Skeletal muscle tissue (tissue), 4 donors: Measurements from ENCODE around the gene IL6R. TPM values are rescaled to one million over a fixed set of nuclear protein-coding genes. Genes with fewer than 3 reads are reported as not detected.
A peak's percentile ranks its signal among the peaks of the same experiment; 100 is the strongest.

ENCODE experiments used
- H3K27ac ChIP-seq: one replicate; pipeline ENCODE4 v1.7.0; 2013; ENCODE audit warnings: mild to moderate bottlenecking, low read depth, low read length, inconsistent platforms
- H3K27me3 ChIP-seq, 3 donors: one replicate each; pipeline ENCODE4 v1.7.0; 2013; ENCODE audit warnings: low read length in 3 of 3; ENCODE audit not compliant: control insufficient read depth in 3 of 3, insufficient read depth in 3 of 3
- H3K36me3 ChIP-seq, 3 donors: one replicate each; pipeline ENCODE4 v1.7.0; 2013; ENCODE audit warnings: low read length in 3 of 3; ENCODE audit not compliant: control insufficient read depth in 3 of 3, insufficient read depth in 3 of 3
- H3K4me1 ChIP-seq, 3 donors: one replicate each; pipeline ENCODE4 v1.7.0; 2013; ENCODE audit warnings: low read length in 3 of 3, mild to moderate bottlenecking in 3 of 3; ENCODE audit not compliant: control insufficient read depth in 3 of 3, insufficient read depth in 3 of 3
- H3K4me3 ChIP-seq, 3 donors: one replicate each; pipeline ENCODE4 v1.7.0; 2013; ENCODE audit warnings: low read length in 3 of 3
- H3K9ac ChIP-seq, 3 donors: one replicate each; pipeline ENCODE4 v1.7.0; 2013; ENCODE audit warnings: low read length in 3 of 3, mild to moderate bottlenecking in 3 of 3, moderate library complexity in 2 of 3, low read depth in 1 of 3
- H3K9me3 ChIP-seq, 3 donors: one replicate each; pipeline ENCODE4 v1.7.0; 2013; ENCODE audit warnings: low read length in 3 of 3; ENCODE audit not compliant: control insufficient read depth in 3 of 3
- total RNA-seq: library from RNA; depleted of rRNA; stranded (reverse); fragments of >200 nt; gene quantifications from one replicate; pipeline ENCODE4 v1.2.3, GENCODE V29; 2014
- donor health status: Osteomylitis.

Gene IL6R
- total RNA-seq, 1 donor from 2014 or later: 5.2 TPM

DNA sequence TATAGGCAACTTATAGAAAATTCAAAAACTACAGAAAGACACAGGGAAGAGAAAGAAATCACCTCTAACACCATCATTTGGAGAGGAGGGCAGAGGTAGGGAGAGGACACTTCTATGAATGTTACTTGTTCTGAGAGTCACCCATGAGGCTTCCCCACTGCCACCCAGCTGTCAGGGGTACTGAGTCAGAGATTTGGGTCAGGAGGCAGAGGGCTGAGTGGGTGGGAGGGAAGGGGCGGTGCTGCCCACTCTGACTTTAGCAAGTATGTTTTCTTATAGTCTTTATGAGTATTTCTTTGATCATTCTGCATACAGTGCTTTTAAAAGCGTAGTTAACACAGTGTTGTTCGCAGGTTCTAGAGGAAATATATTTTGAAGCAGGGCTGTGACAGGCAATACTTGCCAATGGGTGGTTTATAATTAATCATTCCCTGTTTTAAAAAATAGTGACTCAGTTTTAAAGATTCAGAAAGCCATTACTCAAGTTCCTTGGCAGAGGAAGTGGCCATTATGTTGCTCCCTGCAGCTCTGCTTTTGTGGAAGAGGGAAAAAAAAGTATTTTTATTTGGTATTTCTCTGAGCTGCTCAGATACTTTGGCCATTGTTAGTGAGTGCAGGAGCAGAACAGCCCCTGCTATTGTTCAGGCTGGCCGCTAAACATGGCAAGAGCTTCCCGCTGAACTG is 18.3 kb downstream of the IL6R start:
- Histone ChIP-seq H3K9me3 (no peaks in the 10 kb centered on the region), H3K36me3 (no peaks in the 10 kb centered on the region), H3K4me1 (peaks cover 70 to 79% (median 78%) of the 10 kb centered on the region in 3 donors), H3K27me3 (no peaks in the 10 kb centered on the region), H3K27ac (peak overlapping the region; percentile 56), H3K9ac (peak overlapping the region; percentile 17 to 60 (median 19)), H3K4me3 (peak overlapping the region in 1 of 3 donors; percentile 1)

DNA sequence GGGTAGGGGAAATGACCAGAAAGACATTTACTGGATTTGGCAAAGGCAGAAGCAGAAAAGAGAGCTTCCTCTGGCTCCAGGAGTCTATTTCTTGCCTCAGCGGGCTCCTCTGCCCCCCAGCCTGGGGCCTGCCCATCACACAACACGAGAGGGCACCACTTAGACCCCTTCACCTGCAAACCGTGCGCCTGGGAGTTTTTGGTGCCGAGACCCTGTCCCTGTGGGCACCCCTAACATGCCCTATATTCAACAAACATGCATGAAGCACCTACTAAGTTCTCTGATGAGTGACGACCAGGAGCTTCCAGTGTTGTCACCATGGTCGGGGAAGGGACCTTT is 18.8 kb downstream of the IL6R start:
- Histone ChIP-seq H3K9ac (peak overlapping the region; percentile 17 to 60 (median 19)), H3K27ac (peak overlapping the region; percentile 56), H3K27me3 (no peaks in the 10 kb centered on the region), H3K4me3 (no peak overlapping the region), H3K36me3 (no peaks in the 10 kb centered on the region), H3K4me1 (peaks cover 70 to 79% (median 78%) of the 10 kb centered on the region in 3 donors), H3K9me3 (no peaks in the 10 kb centered on the region)

DNA sequence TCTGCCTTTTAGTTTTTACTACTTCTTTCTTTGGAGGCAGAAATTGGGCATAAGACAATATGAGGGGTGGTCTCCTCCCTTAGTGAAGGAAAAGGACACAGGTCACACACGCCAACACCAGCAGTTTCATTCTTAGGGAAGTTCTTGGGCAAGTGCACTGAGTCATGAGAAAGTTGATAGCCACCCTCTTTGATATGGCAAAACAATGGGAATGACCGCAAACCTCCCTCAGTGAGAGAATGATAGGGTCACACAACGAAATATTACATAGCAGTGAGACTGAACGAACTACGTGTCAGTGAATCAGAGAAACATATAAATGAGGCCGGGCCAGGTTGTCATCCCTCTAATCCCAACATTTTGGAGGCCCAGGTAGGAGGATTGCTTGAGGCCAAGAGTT is 20.0 kb downstream of the IL6R start:
- no peak overlapping the region for H3K9ac ChIP-seq
- no peak overlapping the region for H3K27ac ChIP-seq
- no peaks in the 10 kb centered on the region for H3K27me3 ChIP-seq
- peaks cover 4 to 9% (median 6%) of the 10 kb centered on the region in 3 donors for H3K36me3 ChIP-seq
- no peaks in the 10 kb centered on the region for H3K9me3 ChIP-seq
- peaks cover 66 to 72% (median 72%) of the 10 kb centered on the region in 3 donors for H3K4me1 ChIP-seq
- H3K4me3 ChIP-seq: no peak overlapping the region

DNA sequence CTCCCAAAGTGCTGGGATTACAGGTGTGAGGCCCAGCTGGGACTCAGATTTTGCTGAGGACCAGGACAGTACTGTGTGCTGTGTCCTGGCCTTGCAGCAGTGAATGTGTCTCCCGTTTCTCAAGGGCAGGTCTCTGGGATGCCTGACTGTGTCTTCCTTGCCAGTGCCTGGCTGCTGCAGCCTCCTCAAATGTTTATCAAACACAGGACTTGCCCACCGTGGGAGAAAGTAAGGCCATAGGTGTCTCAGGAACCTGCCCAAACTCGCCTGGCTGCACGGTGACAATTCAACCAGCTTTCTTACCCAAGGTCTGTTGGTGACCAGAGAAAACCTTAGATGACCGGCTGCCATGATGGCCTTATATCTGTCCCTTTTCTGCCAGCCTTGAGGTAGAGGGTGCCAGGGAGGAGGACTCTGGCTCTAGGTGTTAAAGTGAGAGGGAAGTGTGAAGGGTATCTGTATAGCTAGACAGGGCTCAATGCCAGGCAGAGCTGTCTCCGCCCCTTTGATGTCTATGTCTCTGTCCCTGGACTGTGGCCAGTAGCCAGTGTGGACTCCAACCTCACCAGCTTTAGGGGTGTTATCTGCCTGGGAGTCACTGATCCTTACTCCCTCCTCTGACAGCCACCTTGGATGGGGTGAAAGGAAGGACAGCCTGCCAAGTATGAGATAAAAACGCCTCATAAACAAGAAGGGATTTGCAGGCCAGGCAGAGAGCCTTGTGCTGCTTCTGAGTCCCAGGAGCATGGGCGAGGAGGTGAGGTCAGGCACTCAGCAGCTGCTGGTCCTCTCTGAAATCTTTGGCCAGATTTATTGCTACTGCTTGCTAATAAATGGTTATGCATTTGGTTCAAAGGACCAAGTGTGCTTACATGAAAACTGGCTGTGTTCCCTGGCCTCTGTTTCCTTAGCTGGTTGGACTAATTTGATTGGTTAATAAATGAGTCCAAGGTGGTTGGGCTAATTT is 22.3 kb downstream of the IL6R start:
- H3K27ac ChIP-seq: peak overlapping the region; percentile 71
- peaks cover 10 to 15% (median 11%) of the 10 kb centered on the region in 3 donors for H3K36me3 ChIP-seq
- no peaks in the 10 kb centered on the region for H3K27me3 ChIP-seq
- H3K4me1 ChIP-seq: peaks cover 51 to 60% (median 56%) of the 10 kb centered on the region in 3 donors
- peak overlapping the region; percentile 4 to 14 (median 12) for H3K9ac ChIP-seq
- H3K4me3 ChIP-seq: peak overlapping the region in 1 of 3 donors; percentile 15
- no peaks in the 10 kb centered on the region for H3K9me3 ChIP-seq

DNA sequence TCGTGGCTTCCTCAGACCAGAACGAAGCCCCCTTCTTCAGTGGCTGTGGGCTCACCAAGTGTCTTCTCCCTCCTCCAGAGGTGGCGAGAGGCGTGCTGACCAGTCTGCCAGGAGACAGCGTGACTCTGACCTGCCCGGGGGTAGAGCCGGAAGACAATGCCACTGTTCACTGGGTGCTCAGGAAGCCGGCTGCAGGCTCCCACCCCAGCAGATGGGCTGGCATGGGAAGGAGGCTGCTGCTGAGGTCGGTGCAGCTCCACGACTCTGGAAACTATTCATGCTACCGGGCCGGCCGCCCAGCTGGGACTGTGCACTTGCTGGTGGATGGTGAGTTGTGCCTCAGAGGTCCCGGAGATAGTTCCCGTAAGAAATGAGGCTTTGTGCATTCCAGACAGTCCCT is 24.0 kb downstream of the IL6R start:
- peak overlapping the region in 1 of 3 donors; percentile 50 for H3K9ac ChIP-seq
- peaks cover 50 to 58% (median 51%) of the 10 kb centered on the region in 3 donors for H3K4me1 ChIP-seq
- peak overlapping the region; percentile 71 for H3K27ac ChIP-seq
- H3K4me3 ChIP-seq: peak overlapping the region in 1 of 3 donors; percentile 22
- peaks cover 15 to 16% (median 16%) of the 10 kb centered on the region in 3 donors for H3K36me3 ChIP-seq
- H3K9me3 ChIP-seq: no peaks in the 10 kb centered on the region
- H3K27me3 ChIP-seq: no peaks in the 10 kb centered on the region

DNA sequence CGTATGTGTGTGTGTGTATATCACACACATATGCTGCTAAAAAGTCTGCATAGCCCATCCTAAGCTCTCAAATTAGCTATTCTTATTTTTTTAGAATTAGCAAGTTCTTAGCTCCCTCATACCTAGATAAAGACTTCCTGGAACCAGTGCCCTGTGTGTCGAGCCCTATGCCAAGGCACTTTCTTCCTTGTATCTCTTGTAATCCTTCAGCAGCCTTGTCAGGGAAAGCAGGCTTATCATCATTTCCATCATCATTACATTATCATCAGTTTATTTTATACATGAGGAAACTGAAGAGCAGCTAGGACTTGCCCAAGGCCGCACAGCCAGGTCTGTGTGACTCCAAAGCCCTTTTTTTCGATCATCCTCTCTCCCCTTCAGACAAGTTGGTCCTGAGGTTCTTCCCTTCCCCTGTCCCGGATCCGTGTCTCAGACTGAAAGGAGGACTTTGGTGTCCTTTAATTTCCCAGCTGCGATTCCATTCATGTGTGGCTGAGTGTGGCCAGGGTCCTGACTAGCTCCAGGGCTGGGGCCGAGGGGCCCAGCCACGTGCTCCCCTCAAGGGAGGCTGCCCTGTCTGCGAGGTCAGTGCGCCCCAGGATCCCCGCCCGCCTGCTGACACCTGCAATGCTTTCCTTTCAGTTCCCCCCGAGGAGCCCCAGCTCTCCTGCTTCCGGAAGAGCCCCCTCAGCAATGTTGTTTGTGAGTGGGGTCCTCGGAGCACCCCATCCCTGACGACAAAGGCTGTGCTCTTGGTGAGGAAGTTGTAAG is 24.9 kb downstream of the IL6R start:
- Histone ChIP-seq H3K4me1 (peaks cover 46 to 57% (median 53%) of the 10 kb centered on the region in 3 donors), H3K27ac (peak overlapping the region; percentile 25), H3K9ac (peak overlapping the region in 1 of 3 donors; percentile 61), H3K9me3 (no peaks in the 10 kb centered on the region), H3K27me3 (no peaks in the 10 kb centered on the region), H3K4me3 (no peak overlapping the region), H3K36me3 (peaks cover 16 to 20% (median 16%) of the 10 kb centered on the region in 3 donors)

- no peaks in the 10 kb centered on the region for H3K9me3 ChIP-seq
- H3K36me3 ChIP-seq: peaks cover 21 to 29% (median 21%) of the 10 kb centered on the region in 3 donors
- no peak overlapping the region for H3K9ac ChIP-seq
- no peaks in the 10 kb centered on the region for H3K27me3 ChIP-seq
- H3K4me1 ChIP-seq: peaks cover 46 to 54% (median 53%) of the 10 kb centered on the region in 3 donors
- H3K27ac ChIP-seq: peak overlapping the region; percentile 25
- no peak overlapping the region for H3K4me3 ChIP-seq
Observed at GRCh38 chr1:154430903-154431302, 25.8 kb downstream of the IL6R start.

- no peak overlapping the region for H3K9ac ChIP-seq
- H3K27me3 ChIP-seq: no peaks in the 10 kb centered on the region
- H3K36me3 ChIP-seq: peaks cover 25 to 36% (median 26%) of the 10 kb centered on the region in 3 donors
- H3K4me1 ChIP-seq: peaks cover 42 to 54% (median 51%) of the 10 kb centered on the region in 3 donors
- no peaks in the 10 kb centered on the region for H3K9me3 ChIP-seq
- H3K27ac ChIP-seq: no peak overlapping the region
- no peak overlapping the region for H3K4me3 ChIP-seq
Observed at GRCh38 chr1:154431586-154432373, 26.6 kb downstream of the IL6R start.
